ENCODE results near the gene KIAA1549. TPM values are rescaled to one million over a fixed set of nuclear protein-coding genes. Genes with fewer than 3 reads are reported as not detected.

The KIAA1549 gene
- total and polyA plus RNA-seq, 11 donors: 0.91 to 4.8 (median 2.0) TPM

DNA sequence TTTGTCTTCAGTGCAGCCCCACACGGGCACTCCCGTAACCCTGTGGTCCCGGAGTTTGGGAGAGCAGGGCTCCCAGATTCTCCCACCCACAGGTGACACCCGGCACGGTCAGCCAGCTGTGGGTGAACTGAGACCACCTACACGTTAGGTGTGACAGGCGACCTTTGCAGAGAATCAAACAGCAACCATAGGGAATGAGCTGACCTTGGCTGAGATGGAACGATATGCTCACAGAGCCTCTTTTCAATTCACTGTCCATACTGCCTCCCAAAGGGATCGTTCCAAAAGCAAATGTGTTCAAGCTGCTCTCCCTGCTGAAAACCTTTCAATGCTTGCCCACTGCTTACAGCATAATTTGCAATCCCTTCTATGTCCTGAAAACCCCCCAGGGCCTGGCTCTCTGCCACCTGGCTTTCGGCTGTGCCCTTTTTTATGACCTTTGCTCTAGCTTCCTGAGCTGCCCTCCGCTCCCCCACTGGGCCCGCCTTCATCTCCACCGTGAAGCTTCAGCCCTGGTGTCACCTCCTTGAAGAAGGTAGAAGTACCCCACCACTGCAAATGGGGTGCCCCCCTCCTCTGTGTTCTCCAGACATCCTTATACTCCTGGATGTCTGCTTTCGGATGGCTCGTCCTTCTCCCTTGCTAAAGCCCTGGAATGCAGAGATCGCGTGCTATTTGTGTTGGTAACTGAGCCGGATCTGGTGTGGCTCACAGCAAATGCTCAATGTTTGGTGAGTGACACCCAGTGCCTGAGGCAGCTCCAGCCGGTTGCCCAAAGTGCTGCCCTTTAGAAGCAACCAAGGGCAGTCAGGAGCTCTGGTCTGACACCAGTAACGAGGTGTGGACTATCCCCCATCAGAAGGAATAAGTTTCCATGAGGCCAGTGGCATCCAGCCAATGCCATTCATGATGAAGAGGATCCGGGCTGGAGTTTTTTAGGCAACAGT lies 90.4 kb downstream of the KIAA1549 start:
- no peak overlapping the region for H3K27ac ChIP-seq
- H3K9me3 ChIP-seq: no peaks in the 10 kb centered on the region
- H3K4me1 ChIP-seq: peaks cover 0 to 9% (median 0%) of the 10 kb centered on the region in 12 donors
- intact Hi-C loops (cut with DNase I): loop anchor here in 2 of 10 donors (5.0 to 10.0 kb wide), 2 partner anchors 47 to 84 kb away; no protein-coding TSS in a partner anchor
- DNase-seq: peak in 1 of 5 donors; percentile 35
- 66 to 81% (median 73%) methylated on average over 21 of the region's 21 CpGs for WGBS, 4 donors
- TF ChIP-seq, protein P1, sequence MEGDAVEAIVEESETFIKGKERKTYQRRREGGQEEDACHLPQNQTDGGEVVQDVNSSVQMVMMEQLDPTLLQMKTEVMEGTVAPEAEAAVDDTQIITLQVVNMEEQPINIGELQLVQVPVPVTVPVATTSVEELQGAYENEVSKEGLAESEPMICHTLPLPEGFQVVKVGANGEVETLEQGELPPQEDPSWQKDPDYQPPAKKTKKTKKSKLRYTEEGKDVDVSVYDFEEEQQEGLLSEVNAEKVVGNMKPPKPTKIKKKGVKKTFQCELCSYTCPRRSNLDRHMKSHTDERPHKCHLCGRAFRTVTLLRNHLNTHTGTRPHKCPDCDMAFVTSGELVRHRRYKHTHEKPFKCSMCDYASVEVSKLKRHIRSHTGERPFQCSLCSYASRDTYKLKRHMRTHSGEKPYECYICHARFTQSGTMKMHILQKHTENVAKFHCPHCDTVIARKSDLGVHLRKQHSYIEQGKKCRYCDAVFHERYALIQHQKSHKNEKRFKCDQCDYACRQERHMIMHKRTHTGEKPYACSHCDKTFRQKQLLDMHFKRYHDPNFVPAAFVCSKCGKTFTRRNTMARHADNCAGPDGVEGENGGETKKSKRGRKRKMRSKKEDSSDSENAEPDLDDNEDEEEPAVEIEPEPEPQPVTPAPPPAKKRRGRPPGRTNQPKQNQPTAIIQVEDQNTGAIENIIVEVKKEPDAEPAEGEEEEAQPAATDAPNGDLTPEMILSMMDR (IDR thresholded peaks at IDR 0.05): no peak
- no peak for TF ChIP-seq POLR2A (IDR thresholded peaks at IDR 0.05)
- H3K36me3 ChIP-seq: peaks cover 0 to 5% (median 0%) of the 10 kb centered on the region in 9 donors
- no peaks in the 10 kb centered on the region for H3K27me3 ChIP-seq
- peak in 3 of 4 donors; percentile 24 to 83 (median 34) for ATAC-seq
- no peak overlapping the region for H3K4me3 ChIP-seq

DNA sequence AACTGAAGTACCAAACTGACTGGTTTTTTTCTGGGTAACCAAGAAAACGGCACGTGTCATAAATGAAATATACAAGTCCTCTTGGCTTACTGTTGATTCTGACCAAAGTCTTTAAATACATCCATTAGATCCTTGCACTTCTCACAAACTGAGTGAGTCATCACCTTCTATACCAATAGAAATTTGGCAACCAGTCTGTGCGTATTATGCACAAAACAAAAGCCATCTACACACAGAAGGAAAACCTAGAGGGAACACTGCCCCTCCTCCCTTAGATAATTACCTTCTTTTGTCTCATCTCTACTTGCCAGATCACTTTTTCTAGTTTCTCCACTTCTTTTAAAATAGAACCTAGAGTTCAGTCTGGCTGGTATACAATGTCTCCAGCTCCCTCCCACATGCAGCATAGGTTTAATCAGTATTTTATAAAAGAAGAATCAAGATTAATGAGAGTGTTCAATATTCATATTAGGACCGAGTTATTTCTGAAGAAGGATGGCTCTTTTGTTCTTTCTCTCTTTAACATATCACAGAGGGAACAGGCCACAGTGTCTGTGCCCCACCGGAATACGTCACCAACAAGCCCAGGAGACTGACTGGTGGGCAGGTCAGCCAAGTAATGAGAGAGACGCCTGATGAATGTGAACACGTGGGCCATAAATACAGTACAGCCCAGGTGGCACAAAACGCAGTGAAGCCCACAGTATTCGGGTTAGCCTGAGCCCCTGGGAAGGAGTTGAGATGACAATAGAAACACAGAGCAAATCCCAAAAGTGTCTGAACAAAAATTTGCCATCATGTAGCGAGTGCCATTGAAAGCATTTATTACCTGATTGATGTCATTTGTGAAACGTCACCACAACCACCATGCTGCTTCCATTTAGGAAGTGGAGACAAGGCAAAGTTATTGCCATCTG lies 91.3 kb downstream of the KIAA1549 start:
- no peak overlapping the region for H3K27ac ChIP-seq
- WGBS, 4 donors: 92 to 94% (median 93%) methylated on average over 12 of the region's 12 CpGs
- H3K27me3 ChIP-seq: no peaks in the 10 kb centered on the region
- DNase-seq (no peak), ATAC-seq (no peak)
- H3K4me1 ChIP-seq: peaks cover 0 to 9% (median 0%) of the 10 kb centered on the region in 12 donors
- H3K9me3 ChIP-seq: no peaks in the 10 kb centered on the region
- TF ChIP-seq, protein P1 (IDR thresholded peaks at IDR 0.05): no peak
- no peak for TF ChIP-seq POLR2A (IDR thresholded peaks at IDR 0.05)
- no peak overlapping the region for H3K4me3 ChIP-seq
- H3K36me3 ChIP-seq: peaks cover 0 to 5% (median 0%) of the 10 kb centered on the region in 9 donors
- intact Hi-C loops (cut with DNase I): loop anchor here in 8 of 10 donors (5.0 to 10.0 kb wide), 5 partner anchors 47 to 187 kb away; partner anchors contain the start of gene KIAA1549 (in 6 of the 8)

DNA sequence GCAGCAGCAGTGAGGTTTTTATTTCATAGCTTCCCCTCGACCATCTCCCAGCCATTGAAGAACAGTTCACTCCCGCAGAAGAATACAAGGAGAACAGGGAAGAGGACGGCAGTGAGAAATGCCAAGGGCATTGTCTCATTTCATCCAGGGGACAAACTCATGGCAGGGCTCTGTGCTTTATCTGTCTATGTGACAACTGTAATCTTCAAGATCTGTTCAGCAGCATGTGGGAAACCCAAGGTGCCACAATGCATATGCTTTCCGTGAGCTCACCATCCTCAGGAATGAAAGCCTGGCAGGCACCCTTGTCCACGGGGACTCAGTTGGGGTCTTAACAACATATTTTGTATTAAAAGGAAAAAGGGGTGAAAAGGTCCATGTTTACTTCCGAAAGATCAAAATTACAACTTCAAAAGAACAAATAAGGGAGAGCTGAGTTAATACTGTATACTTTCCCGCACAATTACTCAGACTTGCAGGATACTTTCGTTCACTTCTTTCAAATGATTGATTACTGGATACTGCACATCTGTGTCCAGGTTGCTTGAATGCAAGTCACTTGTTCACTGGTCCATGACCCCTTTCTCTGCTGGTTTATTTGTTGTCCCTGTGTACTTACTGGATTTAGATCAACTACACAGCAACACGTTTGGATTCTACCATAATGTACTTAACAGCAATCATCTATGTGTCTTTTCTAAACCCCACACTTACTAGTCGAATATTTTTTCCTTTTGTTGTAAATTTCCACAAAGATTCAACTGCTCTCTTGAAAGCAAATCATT lies 93.1 kb downstream of the KIAA1549 start:
- H3K36me3 ChIP-seq: peaks cover 0 to 3% (median 0%) of the 10 kb centered on the region in 9 donors
- intact Hi-C loops (cut with DNase I): loop anchor here in 9 of 10 donors (1.0 to 10.0 kb wide), 6 partner anchors 11 to 189 kb away; partner anchors contain the start of gene KIAA1549 (in 8 of the 9)
- H3K4me1 ChIP-seq: peaks cover 0 to 9% (median 0%) of the 10 kb centered on the region in 12 donors
- WGBS, 4 donors: 85 to 88% (median 88%) methylated on average over 10 of the region's 10 CpGs
- no peaks in the 10 kb centered on the region for H3K9me3 ChIP-seq
- ATAC-seq (no peak), DNase-seq (no peak)
- H3K4me3 ChIP-seq: no peak overlapping the region
- no peaks in the 10 kb centered on the region for H3K27me3 ChIP-seq
- no peak for TF ChIP-seq POLR2A (IDR thresholded peaks at IDR 0.05)
- TF ChIP-seq, protein P1 (IDR thresholded peaks at IDR 0.05): no peak
- H3K27ac ChIP-seq: no peak overlapping the region
